Peyer's patch (tissue), 4 donors: ENCODE results near the gene LUC7L3.

ENCODE experiments used
- POLR2A ChIP-seq, 2 donors: fragments of 450-650 bp; IDR thresholded peaks; one replicate each; pipeline ENCODE4 v1.5.1; 2017; ENCODE audit warnings: antibody characterized with exemption in 2 of 2, mild to moderate bottlenecking in 2 of 2, moderate library complexity in 2 of 2
- TF ChIP-seq, protein P1 (sequence below), 6 experiments: fragments of 450-650 bp in 4 of 6; fragments of 200-600 bp in 2 of 6; sonication (generic) in 1 of 6; IDR thresholded peaks; one replicate each; pipeline ENCODE4 v1.5.1; 2017 to 2019; ENCODE audit warnings: antibody characterized with exemption in 6 of 6, mild to moderate bottlenecking in 3 of 6, moderate library complexity in 1 of 6

DNA sequence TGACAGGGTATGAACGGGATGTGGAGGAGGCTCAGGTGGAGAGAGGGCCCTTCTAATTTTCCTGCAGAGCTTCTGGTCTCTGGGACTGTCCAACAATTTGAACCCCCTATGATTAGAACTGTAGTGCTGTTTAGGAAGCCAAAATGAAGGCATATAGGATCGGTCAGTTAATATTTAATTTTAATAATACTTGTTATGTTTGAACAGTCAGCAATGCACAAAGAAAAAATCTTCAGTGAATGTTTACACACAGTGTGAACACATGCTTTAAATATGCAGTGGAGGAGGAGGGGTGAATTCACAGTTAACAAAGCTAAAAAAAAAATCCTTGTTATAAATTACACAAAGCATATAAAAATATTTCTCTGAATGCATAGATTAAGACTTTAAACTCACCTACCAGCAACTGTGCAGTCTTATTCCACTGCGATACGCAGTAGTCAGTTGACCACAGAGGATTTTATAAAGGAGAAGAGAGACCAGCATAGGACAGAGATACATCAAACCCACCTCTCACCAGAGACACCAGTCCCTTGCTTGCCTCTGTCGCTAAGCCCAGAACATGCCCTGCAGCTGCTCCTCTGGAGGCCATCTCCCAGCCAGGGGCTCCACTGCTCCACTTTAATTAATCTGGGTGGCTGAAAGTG, 26.2 kb upstream of the LUC7L3 start:
- no peak for TF ChIP-seq POLR2A (IDR thresholded peaks at IDR 0.05)
- TF ChIP-seq, protein P1, sequence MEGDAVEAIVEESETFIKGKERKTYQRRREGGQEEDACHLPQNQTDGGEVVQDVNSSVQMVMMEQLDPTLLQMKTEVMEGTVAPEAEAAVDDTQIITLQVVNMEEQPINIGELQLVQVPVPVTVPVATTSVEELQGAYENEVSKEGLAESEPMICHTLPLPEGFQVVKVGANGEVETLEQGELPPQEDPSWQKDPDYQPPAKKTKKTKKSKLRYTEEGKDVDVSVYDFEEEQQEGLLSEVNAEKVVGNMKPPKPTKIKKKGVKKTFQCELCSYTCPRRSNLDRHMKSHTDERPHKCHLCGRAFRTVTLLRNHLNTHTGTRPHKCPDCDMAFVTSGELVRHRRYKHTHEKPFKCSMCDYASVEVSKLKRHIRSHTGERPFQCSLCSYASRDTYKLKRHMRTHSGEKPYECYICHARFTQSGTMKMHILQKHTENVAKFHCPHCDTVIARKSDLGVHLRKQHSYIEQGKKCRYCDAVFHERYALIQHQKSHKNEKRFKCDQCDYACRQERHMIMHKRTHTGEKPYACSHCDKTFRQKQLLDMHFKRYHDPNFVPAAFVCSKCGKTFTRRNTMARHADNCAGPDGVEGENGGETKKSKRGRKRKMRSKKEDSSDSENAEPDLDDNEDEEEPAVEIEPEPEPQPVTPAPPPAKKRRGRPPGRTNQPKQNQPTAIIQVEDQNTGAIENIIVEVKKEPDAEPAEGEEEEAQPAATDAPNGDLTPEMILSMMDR (IDR thresholded peaks at IDR 0.05) = no peak
